WERI-Rb-1 (cell line): Measurements from ENCODE around the gene CASZ1.
A peak's percentile ranks its signal among the peaks of the same experiment; 100 is the strongest.

Experiments
- DNase-seq: peaks from one replicate; pipeline ENCODE4 v3.0.0-alpha.2; 2020
- H3K27ac ChIP-seq: fragments of 250-450 bp; sonication (Bioruptor Pico); 2 replicates; pipeline ENCODE4 v1.5.1; 2020; ENCODE audit warnings: mild to moderate bottlenecking, moderate library complexity
- H3K27me3 ChIP-seq: fragments of 250-450 bp; sonication (Bioruptor Pico); 2 replicates; pipeline ENCODE4 v1.5.1; 2021; ENCODE audit warnings: mild to moderate bottlenecking, low read depth, moderate library complexity; ENCODE audit not compliant: insufficient read depth, severe bottlenecking
- H3K36me3 ChIP-seq: fragments of 250-450 bp; sonication (Bioruptor Pico); 2 replicates; pipeline ENCODE4 v1.5.1; 2020; ENCODE audit warnings: mild to moderate bottlenecking, moderate library complexity
- H3K4me3 ChIP-seq: 2 replicates; pipeline ENCODE4 v1.5.1; 2011; ENCODE audit warnings: low read depth, mild to moderate bottlenecking, control low read depth, low read length
- H3K9me3 ChIP-seq: fragments of 250-450 bp; sonication (Bioruptor Pico); 2 replicates; pipeline ENCODE4 v1.5.1; 2021; ENCODE audit warnings: mild to moderate bottlenecking, moderate library complexity; ENCODE audit not compliant: severe bottlenecking
- TF ChIP-seq, protein P1 (sequence below): IDR thresholded peaks from 2 replicates; pipeline ENCODE4 v1.5.1; 2011; ENCODE audit warnings: low read depth, mild to moderate bottlenecking, control low read depth, inconsistent platforms, low read length

CASZ1 gene

GRCh38 chr1:10671622-10672342, 124.7 kb downstream of the CASZ1 start:
- Histone ChIP-seq H3K27me3 (no peaks in the 10 kb centered on the region), H3K9me3 (no peaks in the 10 kb centered on the region), H3K36me3 (peaks cover 9% of the 10 kb centered on the region; the same call in 1 of the 2 replicates), H3K4me3 (no peak overlapping the region), H3K27ac (peak overlapping the region; percentile 53; the same call in 1 of the 2 replicates)
- no peak for DNase-seq
- TF ChIP-seq, protein P1, sequence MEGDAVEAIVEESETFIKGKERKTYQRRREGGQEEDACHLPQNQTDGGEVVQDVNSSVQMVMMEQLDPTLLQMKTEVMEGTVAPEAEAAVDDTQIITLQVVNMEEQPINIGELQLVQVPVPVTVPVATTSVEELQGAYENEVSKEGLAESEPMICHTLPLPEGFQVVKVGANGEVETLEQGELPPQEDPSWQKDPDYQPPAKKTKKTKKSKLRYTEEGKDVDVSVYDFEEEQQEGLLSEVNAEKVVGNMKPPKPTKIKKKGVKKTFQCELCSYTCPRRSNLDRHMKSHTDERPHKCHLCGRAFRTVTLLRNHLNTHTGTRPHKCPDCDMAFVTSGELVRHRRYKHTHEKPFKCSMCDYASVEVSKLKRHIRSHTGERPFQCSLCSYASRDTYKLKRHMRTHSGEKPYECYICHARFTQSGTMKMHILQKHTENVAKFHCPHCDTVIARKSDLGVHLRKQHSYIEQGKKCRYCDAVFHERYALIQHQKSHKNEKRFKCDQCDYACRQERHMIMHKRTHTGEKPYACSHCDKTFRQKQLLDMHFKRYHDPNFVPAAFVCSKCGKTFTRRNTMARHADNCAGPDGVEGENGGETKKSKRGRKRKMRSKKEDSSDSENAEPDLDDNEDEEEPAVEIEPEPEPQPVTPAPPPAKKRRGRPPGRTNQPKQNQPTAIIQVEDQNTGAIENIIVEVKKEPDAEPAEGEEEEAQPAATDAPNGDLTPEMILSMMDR, result no peak

- Histone ChIP-seq H3K36me3 (peaks cover 9% of the 10 kb centered on the region; the same call in 1 of the 2 replicates), H3K9me3 (no peaks in the 10 kb centered on the region), H3K4me3 (no peak overlapping the region), H3K27me3 (no peaks in the 10 kb centered on the region), H3K27ac (peak overlapping the region; percentile 45; the same call in 1 of the 2 replicates)
- TF ChIP-seq, protein P1, result no peak
- DNase-seq, result no peak
Observed at GRCh38 chr1:10671090-10671489, 125.4 kb downstream of the CASZ1 start.

GRCh38 chr1:10670190-10670589, 126.3 kb downstream of the CASZ1 start:
- Histone ChIP-seq H3K36me3 (peaks cover 11% of the 10 kb centered on the region), H3K27ac (0 out of 2 replicates have a peak overlapping the region, but pooled peaks have one; percentile 22), H3K27me3 (no peaks in the 10 kb centered on the region), H3K9me3 (no peaks in the 10 kb centered on the region), H3K4me3 (no peak overlapping the region)
- DNase-seq, result no peak
- TF ChIP-seq, protein P1, result no peak

DNA sequence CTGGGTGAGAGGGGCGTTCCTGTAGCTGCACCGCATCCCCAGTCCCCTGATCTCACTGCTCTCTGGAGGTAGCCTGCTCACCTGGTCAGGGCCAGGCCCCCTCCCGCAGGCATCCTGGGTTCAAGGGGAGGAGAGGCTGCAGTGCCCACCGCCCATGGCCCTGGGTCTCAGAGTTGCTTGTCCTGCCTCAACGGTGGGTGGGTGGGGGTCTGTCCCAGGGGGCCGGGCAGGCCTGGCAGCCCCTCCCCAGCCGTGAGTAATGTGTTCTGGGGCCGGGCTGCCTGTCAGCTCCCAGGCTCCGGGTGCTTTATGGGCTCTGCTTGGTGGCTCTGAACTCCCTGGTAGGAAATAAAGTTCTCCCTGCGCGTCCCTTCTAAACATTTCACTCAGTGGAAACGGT, 126.9 kb downstream of the CASZ1 start:
- H3K27me3 ChIP-seq, result no peaks in the 10 kb centered on the region
- H3K27ac ChIP-seq, result peak overlapping the region; percentile 40
- peaks cover 15% of the 10 kb centered on the region for H3K36me3 ChIP-seq
- H3K9me3 ChIP-seq, result no peaks in the 10 kb centered on the region
- TF ChIP-seq, protein P1, result no peak
- DNase-seq, result no peak
- H3K4me3 ChIP-seq, result no peak overlapping the region

- peak overlapping the region; percentile 40 for H3K27ac ChIP-seq
- TF ChIP-seq, protein P1, result no peak
- no peaks in the 10 kb centered on the region for H3K9me3 ChIP-seq
- H3K4me3 ChIP-seq, result no peak overlapping the region
- no peaks in the 10 kb centered on the region for H3K27me3 ChIP-seq
- no peak for DNase-seq
- peaks cover 25% of the 10 kb centered on the region for H3K36me3 ChIP-seq
Observed at GRCh38 chr1:10667861-10668761, 128.3 kb downstream of the CASZ1 start.
